CD4-positive, alpha-beta T cell treated with Interleukin-10 for 1 hour (primary cell): ENCODE data around the gene IL17C.

Experiments used
- DNase-seq: peaks from one replicate; pipeline ENCODE4 v3.0.0-alpha.2; 2020

The IL17C gene

DNA sequence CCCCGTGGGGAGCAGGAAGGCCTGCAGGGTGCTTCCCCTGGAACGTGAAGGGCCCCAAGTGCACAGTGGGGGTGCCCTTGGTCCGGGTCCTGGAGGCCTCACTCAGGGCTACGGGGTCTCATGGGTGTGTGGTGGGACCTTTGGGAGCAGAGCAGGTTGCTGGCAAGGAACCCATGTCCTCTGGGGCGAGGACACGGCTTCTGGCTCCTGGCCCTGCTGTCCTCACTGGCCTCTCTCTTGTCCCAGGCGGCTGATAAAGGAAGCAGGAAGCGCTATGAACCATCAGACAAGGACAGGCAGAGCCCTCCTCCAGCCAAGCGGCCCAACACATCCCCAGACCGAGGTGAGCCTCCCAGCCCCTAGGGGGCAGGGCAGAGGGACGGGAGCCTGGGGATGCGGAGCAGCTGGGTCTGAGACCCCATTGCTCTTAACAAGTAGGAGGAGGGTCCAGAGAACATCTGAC, 9.8 kb upstream of the IL17C start:
- DNase-seq = no peak

DNA sequence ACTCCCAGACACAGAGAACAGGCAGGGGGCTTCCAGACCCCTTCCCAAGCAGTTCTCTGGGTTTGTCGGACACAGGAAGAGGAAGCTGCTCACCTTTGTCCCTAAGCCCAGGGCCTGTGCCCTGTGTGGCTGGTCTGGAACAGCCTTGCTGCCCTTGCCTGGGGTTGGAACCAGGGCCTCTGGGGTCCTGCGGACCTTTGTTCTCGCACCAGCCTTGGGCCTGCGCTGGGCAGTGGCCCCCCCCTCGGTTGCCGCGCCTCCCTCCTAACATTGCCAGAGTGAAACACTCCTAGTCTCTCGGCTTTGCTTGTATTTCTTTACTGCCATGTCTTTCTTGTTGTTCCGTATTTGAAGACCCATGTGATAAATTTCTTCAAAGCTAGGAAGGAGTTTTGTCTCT, 8.5 kb upstream of the IL17C start:
- DNase-seq = no peak

DNA sequence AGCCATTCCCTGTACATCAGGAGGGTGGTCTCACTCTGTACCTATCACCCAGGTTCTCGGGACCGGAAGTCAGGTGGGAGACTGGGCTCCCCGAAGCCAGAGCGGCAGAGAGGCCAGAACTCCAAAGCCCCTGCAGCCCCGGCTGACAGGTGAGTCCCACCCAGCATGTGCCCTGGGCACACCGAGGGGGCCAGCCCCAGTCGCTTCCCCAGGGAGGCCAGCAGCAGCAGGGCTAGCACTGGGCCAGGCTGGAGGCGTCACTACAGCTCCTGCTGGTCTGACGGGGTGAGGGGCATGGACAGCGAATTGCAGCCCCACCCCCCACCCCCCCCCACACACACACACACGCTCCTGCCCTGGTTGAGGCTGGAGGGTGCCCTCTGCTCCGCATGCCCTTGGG, 7.9 kb upstream of the IL17C start:
- no peak for DNase-seq

DNA sequence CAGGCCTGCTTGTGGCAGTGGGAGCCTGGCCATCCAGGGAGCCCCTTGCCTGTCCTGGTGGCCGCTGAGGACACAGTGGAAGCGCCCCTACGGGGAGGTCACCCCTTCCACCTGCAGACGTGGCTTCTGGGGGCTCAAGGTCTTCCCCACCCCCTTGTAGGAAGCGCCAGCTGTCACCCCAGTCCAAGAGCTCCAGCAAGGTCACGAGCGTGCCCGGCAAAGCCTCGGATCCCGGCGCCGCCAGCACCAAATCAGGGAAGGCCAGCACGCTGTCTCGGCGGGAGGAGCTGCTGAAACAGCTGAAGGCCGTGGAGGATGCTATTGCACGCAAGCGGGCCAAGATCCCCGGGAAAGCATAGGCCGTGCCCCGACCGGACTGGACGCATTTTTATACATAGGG, 7.4 kb upstream of the IL17C start:
- DNase-seq = no peak

DNA sequence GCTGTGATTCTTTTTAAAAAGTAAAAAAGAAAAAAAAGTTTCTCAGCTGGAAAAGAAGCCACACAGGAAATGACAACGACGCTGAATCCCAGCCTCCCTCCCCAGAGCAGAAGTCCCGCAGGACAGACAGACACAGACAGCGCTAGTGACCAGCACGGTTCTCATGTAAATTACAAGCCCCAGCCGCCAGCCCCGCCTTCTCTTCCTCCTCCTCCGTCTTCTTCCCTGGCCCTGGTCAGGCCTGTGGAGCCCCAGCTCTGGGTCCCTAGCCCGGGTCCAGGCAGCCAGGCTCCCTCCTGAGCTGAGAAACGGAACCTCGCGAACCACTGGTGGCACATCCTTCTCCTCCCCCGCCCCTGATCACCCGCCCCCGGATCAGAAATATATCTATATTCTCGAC, 7.0 kb upstream of the IL17C start:
- no peak for DNase-seq

DNA sequence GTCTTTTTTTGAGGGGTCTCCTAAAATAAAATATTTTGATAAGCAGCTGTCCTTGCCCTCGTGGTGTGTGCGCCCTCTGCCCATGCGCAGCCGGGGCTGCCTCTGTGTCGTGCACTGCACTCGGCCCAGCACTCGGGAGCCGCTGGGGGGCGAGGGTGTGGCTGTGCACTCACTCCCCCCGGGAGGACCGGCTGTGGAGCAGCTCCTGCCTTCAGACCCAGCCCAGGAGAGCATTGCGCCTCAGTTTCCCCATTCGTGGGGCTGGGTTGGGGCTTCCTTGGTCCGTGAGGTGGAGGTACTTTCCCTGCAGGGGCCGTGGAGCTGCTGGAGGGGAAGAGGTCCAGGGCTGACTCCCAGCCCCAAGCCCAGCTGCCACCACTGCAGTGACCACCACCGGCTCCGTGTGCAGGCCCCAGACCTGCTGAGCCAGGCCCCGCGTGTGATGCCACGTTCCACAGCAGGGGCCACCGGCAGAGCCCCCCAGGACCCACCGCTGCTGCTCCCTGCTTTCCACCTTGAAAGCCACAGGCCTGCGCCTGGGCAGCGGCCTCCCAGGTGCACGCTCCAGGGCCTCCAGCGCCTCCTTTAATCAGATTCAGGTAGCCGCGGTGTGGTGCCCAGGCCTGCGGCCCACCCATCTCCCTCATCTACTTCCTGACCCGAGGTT, 6.3 kb upstream of the IL17C start:
- DNase-seq = no peak

DNA sequence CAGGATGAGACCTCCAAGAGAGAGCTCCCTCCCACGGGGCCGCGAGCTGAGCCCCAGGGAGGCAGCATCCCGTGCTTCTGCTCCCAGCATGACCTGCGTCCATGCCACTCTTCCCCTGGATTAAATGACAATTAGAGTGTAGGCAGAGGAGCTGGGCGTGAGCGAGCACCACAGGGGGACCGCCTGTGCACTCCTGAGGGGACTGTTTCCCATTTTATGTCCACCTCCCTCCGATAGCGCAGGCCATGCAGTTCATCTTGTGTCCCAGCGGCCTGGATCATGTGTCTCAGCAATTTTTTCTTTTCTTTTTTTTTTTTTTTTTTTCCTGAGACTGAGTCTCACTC, 5.8 kb upstream of the IL17C start:
- DNase-seq = no peak

DNA sequence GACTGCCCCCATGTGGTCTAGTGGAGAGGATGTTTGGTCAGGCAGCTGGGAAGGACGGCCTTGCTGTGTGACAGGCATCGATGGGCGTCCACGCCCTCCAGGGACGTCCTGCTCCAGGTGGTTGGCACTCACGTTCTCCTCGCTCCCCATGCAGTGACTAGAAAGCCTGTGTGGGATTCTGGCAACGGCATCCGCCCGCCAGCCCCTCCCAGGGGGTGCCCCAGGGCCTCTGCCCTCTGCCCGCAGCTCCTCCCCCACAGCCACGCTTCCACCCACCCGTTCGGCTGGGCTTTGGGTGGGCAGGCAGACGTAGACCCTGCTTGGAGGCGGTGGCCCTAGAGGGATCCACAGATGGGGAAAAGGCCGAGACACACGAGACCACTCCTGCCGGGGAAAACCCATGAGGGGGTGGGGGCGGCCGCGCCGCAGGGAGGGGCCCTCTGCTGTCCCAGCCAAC, 4.7 kb upstream of the IL17C start:
- peak; percentile 70 for DNase-seq

DNA sequence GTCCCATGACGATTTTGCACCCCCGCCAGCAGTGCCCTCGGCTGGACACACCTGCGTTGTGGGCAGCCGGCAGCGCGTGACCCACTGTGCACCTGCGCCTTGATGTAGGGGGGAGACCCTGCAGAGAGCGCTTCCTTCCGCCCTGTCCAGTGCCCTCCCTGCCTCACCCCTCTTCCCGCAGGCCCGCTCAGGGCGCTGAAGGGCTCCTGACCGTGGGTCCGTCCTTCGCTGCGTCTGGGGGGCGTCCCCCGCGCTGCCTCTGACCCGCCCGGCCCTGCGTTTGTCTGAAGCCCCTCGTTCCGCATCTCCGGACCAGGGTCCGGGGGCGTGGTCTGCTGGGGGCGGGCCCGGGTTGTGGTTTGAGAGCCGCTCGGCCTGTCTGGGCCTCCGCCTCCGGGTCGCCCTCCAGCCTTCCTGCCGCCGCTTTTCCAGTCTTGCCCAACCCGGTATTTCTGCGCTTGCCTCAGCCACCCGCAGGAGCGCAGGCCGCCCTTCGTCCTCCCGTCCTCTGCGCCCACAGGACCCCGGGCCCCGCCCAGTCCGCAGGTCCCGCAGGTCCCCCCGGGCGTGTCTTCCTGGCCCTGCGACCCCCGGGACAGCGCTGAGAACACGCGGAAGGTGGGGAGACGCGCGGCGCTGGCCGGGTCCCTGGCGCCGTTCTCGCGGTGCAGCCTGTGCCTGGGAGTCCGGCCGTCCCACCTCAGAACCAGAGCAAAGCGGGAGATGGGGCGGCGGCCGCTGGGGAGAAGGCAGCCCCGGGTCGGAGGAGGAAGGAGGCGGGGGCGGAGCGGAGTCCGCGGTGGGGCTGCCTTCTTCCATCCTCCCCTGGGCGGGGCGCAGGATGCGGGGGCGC, 4.0 kb upstream of the IL17C start:
- peak; percentile 58 for DNase-seq

DNA sequence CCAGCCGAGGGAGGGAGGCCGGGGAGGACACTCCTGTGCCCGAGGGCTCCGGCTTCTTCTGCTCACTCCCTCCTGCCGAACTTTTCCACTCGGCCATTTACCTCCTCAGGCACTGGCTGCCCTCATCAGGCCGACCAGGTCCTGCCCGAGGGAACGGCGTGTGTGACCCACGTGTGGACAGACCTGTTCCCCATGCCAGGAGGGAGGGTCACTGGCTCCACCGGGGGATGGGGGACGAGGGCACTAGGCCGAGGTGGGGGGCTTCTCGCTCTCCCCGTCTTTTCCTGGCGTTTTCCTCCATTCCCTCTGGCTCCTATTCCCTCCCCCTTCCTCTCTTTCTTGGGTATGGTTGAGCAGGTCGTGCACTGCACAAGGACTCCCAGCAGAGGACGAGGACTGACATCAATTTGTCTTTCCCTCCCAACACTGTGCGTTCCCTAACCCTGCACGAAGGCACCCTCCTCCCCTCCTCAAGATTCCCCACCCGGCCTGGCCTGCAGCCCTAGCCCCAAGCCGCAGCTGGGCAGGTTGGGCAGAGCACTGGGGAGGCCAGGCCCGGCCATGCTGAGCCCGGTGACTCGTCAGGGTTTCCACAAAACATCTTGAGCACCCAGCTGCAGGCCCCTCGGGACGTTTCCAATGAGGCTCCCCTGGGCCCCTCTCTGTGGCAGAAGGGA, 3.2 kb upstream of the IL17C start:
- no peak for DNase-seq

DNA sequence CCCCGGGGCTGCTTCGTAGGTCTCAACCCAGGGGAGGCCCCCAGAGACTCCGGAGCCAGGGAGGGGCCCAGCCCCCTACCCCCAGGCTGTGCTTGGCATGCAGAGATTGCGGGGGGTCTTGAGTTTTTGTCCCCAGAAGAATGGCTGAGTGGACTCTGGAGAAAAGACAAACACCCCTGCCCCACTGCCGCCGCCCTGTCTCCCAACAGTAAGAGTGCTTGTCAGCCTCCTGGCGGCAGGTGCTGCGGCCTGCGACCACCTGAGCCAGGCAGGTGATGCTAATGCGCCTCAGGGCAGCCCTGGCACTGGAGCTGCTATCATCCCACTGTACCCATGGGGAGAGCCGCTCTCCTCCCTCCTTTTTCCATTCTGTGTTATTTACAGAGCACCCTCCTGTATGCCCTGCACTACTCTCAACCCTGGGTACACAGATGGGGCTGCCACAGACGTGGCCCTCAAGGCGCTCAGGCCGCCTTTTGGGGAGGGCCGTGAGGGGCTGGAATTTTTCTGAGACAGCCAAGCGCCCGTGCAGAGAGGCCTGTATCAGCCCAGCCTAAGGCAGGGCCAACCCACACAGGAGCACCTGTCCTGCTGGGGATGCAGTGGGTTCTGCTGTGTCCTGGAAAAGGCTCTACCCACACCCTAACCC, 2.6 kb upstream of the IL17C start:
- no peak for DNase-seq

DNA sequence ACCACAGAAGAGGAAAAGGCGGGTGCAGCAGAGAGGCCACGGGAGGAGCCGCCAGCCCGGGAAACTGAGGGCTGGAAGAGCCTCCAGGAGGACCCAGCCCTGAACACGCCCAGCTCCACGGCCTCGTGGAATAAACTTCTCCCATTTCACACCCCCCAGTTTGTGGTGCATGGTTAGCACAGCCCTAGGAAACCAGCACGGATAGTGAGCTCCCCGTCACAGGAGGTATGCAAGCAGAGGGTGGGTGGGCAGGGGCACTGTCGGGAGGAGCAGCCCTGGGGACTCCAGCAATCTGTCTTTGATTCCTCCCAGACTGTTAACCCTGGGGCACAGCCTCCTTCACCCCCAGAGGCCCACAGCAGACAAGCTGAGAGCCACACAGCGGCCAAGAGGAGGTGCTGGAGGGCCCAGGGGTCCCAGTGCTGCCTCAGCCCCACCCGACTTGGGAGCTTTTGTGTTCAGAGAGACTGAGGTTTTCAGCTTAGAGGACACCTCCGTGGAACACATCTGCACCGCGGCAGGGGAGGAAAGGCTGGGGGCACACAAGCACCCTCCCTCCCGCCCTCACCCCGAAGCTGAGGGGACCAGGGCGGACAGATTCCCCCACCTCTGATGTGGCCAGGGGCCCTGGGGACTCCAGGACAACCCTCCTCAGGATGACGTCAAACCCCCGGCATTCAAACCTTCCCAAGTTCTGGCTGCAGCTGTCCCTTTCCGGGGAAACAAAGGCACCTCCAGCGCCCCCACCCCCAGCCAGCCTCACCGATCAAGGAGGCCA, 1.7 kb upstream of the IL17C start:
- DNase-seq = no peak

DNA sequence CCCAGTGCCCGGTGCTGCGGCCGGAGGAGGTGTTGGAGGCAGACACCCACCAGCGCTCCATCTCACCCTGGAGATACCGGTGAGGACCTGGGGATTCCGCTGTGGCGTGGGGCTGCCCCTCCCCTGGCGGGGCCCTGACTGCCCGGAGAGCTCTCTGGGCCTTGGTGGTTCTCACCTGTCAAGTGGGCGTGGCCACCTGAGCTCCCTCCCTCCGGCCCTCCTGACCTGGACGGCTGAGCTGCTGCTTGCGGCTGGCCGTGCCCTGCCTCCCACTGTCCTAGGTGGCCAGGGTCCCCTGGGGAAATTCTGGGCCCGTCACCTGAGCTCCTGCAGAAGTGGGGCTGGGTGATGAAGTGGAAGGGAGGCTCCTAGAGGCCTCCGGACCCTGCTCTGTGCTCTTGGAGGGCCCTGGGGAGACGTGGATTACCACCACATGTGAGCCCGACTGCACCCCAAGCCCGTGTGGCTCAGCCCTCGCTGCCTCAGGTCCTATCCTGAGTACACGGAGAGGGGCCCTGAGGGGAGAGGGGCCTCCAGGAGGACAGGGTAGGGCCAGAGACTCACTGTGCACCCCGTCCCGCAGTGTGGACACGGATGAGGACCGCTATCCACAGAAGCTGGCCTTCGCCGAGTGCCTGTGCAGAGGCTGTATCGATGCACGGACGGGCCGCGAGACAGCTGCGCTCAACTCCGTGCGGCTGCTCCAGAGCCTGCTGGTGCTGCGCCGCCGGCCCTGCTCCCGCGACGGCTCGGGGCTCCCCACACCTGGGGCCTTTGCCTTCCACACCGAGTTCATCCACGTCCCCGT, 1.1 kb downstream of the IL17C start:
- no peak for DNase-seq

DNA sequence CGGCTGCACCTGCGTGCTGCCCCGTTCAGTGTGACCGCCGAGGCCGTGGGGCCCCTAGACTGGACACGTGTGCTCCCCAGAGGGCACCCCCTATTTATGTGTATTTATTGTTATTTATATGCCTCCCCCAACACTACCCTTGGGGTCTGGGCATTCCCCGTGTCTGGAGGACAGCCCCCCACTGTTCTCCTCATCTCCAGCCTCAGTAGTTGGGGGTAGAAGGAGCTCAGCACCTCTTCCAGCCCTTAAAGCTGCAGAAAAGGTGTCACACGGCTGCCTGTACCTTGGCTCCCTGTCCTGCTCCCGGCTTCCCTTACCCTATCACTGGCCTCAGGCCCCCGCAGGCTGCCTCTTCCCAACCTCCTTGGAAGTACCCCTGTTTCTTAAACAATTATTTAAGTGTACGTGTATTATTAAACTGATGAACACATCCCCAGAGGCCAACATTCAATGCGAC, 1.7 kb downstream of the IL17C start:
- no peak for DNase-seq

DNA sequence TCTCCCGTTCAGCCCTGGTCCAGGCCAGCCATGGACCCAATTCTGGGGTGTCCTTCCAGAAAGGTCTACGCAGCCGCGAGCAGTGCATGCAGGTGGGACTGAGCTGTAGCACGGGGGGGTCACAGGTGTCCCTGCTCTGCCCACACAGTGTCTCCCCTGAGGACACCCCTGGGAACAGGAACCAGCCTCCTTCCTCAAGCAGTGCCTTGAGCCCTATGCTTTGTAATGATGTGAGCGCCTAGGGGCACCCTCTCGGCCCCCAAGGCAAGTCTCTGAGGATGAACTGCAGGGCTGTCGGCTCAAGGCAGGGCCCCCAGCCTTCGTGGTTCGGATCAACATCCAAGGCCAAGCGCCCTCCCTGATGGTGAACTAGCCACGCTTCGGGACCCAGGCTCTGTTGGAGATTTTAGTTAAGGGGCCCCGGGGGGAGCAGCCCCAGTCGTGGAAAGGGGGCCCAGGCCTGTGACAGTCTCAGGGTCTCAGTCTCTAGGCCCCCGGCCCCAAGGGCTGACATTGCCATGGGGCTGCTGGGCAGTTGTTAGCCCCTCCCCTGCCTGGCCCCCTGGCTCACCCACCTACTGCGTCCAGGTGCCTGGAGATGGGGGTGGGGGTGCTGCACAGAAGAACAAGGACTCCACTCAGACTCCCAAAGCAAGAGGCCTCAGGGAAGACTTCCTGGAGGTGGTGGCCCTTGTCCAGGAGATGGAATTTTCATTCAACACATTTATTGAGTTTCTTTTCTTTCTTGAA, 2.3 kb downstream of the IL17C start:
- DNase-seq = no peak

DNA sequence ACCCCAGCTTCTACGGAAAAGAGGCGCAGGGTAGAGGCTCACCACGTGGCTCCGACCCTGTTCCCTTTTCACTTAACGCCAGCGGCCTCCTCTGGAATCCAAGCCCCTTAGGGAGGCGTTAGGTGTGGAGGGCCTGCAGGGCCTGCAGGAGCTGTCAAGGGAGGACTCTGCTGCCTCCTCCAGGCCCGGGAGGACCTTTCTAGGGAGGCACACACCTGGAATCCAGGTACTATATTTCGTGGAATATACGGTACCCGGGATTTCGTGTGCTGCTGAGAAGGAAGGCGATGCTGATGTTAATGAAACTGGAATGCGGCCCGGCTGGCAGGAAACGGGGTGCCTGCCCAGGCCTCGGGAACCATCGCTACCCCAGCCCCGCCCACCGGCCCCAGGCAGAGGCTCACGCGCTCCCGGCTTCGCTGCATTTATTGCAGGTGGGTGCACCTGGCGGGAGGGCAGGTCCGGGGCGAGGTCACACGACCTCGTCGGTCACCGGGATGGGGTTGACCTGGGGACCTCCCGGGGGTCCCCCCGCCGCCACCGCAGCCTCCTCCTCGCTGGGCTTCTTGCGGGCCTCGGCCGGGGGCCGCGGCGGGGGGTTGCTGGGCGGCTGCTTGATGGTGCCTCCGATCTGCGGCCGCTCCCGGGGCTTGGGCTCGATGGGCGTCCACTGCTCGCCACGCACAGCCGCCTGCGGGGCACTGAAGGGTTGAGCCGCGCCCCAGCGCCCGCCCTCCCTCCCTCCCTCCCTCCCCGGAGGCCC, 4.7 kb downstream of the IL17C start:
- DNase-seq = no peak

DNA sequence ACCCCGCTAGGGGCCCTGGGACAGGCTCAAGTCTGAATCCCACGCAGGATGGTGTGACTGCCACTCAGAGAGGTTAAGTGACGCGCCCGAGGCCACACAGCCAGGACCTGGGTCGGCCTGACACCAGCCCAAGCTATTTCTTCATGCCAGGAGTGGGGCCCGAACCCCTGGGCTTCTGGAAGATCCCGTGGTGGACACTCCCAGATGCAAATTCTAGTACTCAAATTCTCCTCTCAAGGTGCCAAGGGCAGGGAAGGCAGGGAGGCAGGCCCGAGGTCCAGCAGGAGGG, 5.2 kb downstream of the IL17C start:
- peak; percentile 0 for DNase-seq

DNA sequence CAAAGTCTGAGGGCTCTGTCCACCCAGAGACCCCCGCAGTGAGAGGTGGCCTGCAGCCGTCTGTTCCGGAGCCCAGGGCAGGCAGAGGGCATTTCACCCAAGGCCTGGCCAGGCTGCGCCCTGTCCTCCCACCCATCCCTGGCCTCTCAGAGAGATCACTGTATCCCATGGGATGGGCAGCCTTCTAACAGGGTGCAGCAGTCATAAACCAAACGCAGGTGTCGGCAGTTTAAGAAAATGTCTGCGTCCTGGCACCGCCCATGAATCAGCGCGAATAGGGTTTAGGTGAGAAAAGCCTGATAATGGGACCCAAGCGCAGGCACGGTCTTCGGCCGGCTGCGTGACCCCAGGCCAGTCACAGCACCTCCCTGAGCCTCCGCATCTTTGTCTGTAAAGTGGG, 7.1 kb downstream of the IL17C start:
- DNase-seq = no peak

DNA sequence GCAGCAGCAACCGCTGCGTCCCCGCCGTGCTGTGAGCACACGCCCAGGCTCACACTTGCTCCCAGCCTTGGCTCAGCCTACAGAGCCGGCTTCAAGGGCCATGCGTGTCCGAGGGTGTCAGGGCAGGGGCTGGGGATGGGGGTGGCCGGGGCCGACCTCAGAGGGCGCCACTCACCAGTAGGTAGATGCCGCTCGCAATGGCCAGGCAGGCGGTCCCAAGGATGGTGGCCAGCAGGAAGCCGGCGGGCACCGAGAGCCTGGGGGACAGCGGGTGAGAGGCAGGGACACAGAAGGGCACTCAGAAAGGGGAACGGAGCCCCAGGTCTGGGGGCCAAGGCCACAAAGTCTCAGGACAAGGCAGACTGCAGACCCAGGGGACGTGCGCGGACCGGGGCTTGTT, 7.6 kb downstream of the IL17C start:
- no peak for DNase-seq

DNA sequence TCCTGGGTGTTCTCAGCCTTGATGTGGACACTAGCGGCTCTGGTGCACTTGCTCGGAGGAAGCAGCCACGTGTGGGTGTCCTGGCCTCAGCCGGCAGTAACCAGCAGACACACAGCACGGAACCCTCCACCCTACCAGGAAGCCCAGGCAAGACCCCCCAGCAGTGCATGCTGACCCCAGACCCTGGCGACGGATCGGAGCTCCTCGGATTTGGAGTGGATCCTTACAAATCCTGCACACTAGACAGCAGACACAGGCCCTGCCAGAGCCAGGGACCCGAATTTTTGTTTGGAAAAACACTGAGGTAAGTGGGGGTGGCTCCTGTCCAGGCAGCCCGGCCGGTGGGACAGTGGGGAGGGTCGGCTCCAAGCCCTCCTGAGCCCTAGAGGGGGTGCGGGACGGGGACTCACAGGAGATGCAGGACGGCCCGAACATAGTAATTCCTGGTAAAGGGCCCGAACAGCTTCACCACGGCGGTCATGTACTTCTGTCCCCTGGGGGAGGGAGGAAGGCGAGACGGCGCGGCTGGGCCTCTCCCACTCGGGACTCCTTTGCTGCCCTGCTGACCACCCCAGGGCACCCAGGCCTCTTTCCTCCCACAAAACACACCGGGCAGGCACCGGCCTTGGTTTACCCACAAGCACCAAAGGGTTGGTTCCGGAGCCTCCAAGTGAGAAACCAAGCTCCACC, 8.1 kb downstream of the IL17C start:
- no peak for DNase-seq
